Measurements from ENCODE around the gene WDR82. TPM values are rescaled to one million over a fixed set of nuclear protein-coding genes. Genes with fewer than 3 reads are reported as not detected.

WDR82 gene
- total and polyA plus RNA-seq, 5 donors from 2014 or later, result 85.9 to 116 (median 109) TPM

DNA sequence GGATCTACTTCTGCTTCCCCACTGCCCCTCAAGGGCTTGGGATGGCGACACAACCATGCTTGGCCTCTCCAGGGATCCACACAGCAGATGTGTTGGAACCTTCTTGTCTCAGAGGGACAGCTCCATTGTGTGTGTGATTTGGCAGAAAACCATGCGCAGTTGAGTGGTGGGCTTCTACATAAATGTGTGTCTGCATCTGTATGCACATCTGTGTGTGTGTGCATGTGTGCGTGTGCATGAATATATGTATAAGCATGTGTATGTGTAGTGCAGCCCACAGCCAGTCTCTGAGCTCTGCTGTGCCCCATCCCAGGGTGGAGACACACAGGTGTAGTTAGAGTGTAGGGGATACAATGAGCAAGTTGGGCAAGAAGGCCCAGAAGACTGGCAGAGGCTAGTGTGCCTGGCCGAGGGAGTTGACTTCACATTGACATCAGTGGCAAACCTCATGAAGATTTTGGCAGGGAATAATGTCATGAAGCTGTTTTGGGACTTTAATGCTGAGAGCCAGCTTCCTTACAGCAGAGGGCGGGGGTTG is 17.3 kb upstream of the WDR82 start:
- DNase-seq (no peak), ATAC-seq (ENCODE audit: low read depth in 2 of 2) (no peak)
- Mint-ChIP-seq H3K27me3 (no peaks in the 10 kb centered on the region), H3K27ac (no peak overlapping the region), H3K4me1 (peaks cover 0 to 29% (median 12%) of the 10 kb centered on the region in 4 donors), H3K9me3 (no peaks in the 10 kb centered on the region), H3K4me3 (no peak overlapping the region), H3K36me3 (peaks cover 16% of the 10 kb centered on the region)
- no peaks in the 10 kb centered on the region for H3K9me3 ChIP-seq (ENCODE audit: control insufficient read depth in 2 of 2, low read length in 2 of 2)
- H3K4me1 ChIP-seq (ENCODE audit: control insufficient read depth, insufficient read depth, low read length, poor library complexity, severe bottlenecking), result peaks cover 4% of the 10 kb centered on the region
- no peak overlapping the region for H3K4me3 ChIP-seq (ENCODE audit: low read depth, low read length)
- peaks cover 25% of the 10 kb centered on the region for H3K36me3 ChIP-seq (ENCODE audit: control insufficient read depth, insufficient read depth, low read length)
- no peaks in the 10 kb centered on the region for H3K27me3 ChIP-seq (ENCODE audit: control insufficient read depth, insufficient read depth, low read length)
- H3K27ac ChIP-seq (ENCODE audit: insufficient read depth, low read length, poor library complexity, severe bottlenecking), result no peak overlapping the region

DNA sequence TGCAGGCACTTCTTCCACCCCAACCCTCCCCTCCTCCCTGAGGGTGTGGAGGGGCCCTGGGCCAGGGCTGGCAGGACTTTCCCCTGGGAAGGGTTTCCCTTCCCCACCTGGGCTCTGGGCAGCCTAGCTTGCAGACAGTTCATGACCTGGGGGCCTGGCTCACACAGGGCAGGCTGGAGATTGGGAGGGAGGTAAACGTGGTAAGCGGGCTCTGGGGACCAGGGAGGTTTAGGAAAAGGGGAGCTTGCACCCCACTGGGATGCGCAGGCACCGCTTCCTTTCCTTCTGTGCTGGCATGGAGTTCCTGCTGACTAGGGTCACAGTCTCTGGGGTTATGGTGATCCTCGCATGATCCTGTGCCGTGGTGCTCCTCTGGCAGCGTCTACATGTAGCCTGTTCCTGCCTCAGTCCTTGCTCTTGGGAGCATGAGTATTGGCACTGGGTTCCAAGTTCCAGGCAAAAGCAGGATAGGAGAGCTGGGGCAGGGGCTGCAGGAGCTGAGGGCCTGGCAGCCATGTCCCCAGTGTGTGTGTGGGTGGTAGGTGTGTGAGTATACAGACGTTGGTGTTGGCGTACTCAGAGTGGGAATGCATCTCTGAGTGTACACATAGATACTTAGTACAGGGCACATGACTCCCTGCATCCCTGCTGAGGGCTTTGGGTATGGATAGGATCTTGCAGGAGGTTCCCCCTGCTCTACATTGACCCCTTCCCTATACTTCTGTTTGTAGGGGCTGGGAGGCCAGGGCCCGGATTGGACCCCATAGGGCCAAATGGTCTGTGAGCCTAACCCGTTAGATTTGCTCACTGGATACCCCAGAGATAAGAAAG is 16.1 kb upstream of the WDR82 start:
- Mint-ChIP-seq H3K27me3 (no peaks in the 10 kb centered on the region), H3K27ac (peak overlapping the region in 1 of 3 donors; percentile 20), H3K4me1 (peaks cover 0 to 34% (median 16%) of the 10 kb centered on the region in 4 donors), H3K9me3 (no peaks in the 10 kb centered on the region), H3K4me3 (no peak overlapping the region), H3K36me3 (peaks cover 16% of the 10 kb centered on the region)
- Histone ChIP-seq H3K4me1 (ENCODE audit: control insufficient read depth, insufficient read depth, low read length, poor library complexity, severe bottlenecking) (peaks cover 6% of the 10 kb centered on the region), H3K4me3 (ENCODE audit: low read depth, low read length) (no peak overlapping the region), H3K27me3 (ENCODE audit: control insufficient read depth, insufficient read depth, low read length) (no peaks in the 10 kb centered on the region), H3K9me3 (ENCODE audit: control insufficient read depth in 2 of 2, low read length in 2 of 2) (no peaks in the 10 kb centered on the region), H3K36me3 (ENCODE audit: control insufficient read depth, insufficient read depth, low read length) (peaks cover 28% of the 10 kb centered on the region), H3K27ac (ENCODE audit: insufficient read depth, low read length, poor library complexity, severe bottlenecking) (no peak overlapping the region)
- DNase-seq (no peak), ATAC-seq (ENCODE audit: low read depth in 2 of 2) (no peak)

DNA sequence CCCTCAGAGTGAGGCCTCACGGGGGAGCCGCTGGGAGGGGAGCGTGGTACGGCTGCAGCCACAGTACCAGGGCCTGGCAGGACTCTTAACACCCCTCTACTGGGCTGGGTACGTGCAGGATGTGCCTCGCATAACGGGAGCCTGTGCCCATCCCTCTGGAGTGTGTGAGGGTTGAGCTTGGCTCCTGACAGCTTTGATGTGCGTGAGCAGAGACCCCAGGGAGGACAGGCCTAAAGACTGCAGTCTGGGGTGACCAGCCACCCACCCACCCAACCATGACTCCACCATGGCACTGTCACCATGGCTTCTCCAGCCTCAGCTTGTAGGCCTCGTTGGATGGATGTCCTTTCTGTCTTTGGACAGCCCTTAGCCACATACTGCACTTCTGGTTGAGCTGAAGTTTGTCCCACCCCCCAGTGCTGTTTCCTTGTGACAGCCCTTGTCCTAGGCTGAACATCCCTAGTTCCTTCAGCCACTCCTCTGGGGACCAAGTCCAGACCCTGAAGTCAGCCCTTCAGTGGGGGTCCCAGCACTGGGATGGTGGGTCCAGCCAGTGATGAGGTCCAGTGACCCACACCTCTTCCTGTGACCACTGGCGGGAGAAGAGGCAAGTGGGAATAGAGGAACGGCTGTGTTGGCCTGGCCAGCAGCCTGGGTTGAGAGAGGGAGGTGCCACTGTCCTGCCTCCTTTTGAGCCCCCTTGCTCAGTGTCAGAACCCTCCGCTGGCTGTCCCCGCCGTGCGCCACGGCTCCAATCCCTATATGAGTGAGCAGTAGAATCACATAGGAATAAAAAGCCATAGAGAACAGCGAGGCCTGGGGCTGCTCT is 15.3 kb upstream of the WDR82 start:
- DNase-seq (no peak), ATAC-seq (ENCODE audit: low read depth in 2 of 2) (no peak)
- H3K36me3 ChIP-seq (ENCODE audit: control insufficient read depth, insufficient read depth, low read length), result peaks cover 28% of the 10 kb centered on the region
- H3K4me3 ChIP-seq (ENCODE audit: low read depth, low read length), result no peak overlapping the region
- H3K9me3 Mint-ChIP-seq, result no peaks in the 10 kb centered on the region
- no peaks in the 10 kb centered on the region for H3K27me3 Mint-ChIP-seq
- no peak overlapping the region for H3K27ac Mint-ChIP-seq
- H3K36me3 Mint-ChIP-seq, result peaks cover 16% of the 10 kb centered on the region
- no peaks in the 10 kb centered on the region for H3K27me3 ChIP-seq (ENCODE audit: control insufficient read depth, insufficient read depth, low read length)
- no peaks in the 10 kb centered on the region for H3K9me3 ChIP-seq (ENCODE audit: control insufficient read depth in 2 of 2, low read length in 2 of 2)
- H3K27ac ChIP-seq (ENCODE audit: insufficient read depth, low read length, poor library complexity, severe bottlenecking), result no peak overlapping the region
- H3K4me3 Mint-ChIP-seq, result no peak overlapping the region
- H3K4me1 ChIP-seq (ENCODE audit: control insufficient read depth, insufficient read depth, low read length, poor library complexity, severe bottlenecking), result peaks cover 14% of the 10 kb centered on the region
- peaks cover 4 to 37% (median 24%) of the 10 kb centered on the region in 4 donors for H3K4me1 Mint-ChIP-seq

DNA sequence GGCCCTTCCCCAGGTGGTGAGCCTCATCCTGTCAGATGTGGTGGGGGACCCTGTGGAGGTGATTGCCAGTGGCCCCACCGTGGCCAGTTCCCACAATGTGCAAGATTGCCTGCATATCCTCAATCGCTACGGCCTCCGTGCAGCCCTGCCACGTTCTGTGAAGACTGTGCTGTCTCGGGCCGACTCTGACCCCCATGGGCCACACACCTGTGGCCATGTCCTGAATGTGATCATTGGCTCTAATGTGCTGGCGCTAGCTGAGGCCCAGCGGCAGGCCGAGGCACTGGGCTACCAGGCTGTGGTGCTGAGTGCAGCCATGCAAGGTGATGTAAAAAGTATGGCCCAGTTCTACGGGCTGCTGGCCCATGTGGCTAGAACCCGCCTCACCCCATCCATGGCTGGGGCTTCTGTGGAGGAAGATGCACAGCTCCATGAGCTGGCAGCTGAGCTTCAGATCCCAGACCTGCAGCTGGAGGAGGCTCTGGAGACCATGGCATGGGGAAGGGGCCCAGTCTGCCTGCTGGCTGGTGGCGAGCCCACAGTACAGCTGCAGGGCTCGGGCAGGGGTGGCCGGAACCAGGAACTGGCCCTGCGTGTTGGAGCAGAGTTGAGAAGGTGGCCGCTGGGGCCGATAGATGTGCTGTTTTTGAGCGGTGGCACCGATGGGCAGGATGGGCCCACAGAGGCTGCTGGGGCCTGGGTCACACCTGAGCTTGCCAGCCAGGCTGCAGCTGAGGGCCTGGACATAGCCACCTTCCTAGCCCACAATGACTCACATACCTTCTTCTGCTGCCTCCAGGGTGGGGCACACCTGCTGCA is 14.0 kb upstream of the WDR82 start:
- peak overlapping the region in 1 of 4 donors; percentile 85 for H3K4me3 Mint-ChIP-seq
- DNase-seq, result no peak

DNA sequence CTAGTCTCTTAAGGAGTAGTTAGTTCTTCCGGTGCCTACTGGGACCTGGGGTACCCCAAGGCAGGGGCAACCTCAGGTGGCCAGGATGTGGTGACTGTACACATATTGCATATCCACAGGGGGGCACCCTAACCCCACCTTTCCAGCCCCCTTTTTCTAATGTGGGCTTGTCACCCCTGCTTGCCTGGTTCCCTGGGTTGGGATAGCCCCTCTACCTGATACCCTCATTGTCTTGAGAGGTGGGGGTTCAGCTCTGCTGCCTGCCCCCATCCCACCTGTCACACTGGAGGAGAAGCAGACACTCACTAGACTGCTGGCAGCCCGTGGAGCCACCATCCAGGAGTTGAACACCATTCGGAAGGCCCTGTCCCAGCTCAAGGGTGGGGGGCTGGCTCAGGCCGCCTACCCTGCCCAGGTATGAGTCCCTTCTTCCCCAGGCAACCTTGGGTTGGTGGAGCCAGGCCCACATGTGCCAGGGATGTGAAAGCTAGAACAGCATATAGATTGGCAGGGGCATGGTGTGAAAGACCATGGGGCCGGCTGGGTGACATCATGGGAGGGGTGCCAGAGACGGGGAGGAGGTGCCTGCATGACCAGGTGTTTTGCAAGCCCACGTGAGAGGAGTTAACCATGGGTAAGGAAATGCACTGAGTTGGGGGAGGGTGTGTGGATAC is 13.2 kb upstream of the WDR82 start:
- H3K9me3 Mint-ChIP-seq, result no peaks in the 10 kb centered on the region
- DNase-seq (peak in 2 of 3 donors; percentile 43 to 54), ATAC-seq (ENCODE audit: low read depth in 2 of 2) (no peak)
- H3K27me3 Mint-ChIP-seq, result no peaks in the 10 kb centered on the region
- H3K27ac ChIP-seq (ENCODE audit: insufficient read depth, low read length, poor library complexity, severe bottlenecking), result no peak overlapping the region
- peaks cover 26% of the 10 kb centered on the region for H3K4me1 ChIP-seq (ENCODE audit: control insufficient read depth, insufficient read depth, low read length, poor library complexity, severe bottlenecking)
- H3K4me1 Mint-ChIP-seq, result peaks cover 12 to 48% (median 30%) of the 10 kb centered on the region in 4 donors
- H3K9me3 ChIP-seq (ENCODE audit: control insufficient read depth in 2 of 2, low read length in 2 of 2), result no peaks in the 10 kb centered on the region
- no peaks in the 10 kb centered on the region for H3K27me3 ChIP-seq (ENCODE audit: control insufficient read depth, insufficient read depth, low read length)
- peak overlapping the region in 1 of 3 donors; percentile 24 for H3K27ac Mint-ChIP-seq
- no peak overlapping the region for H3K4me3 ChIP-seq (ENCODE audit: low read depth, low read length)
- peaks cover 28% of the 10 kb centered on the region for H3K36me3 ChIP-seq (ENCODE audit: control insufficient read depth, insufficient read depth, low read length)
- peak overlapping the region; percentile 41 to 82 (median 64) for H3K4me3 Mint-ChIP-seq
- peaks cover 14% of the 10 kb centered on the region for H3K36me3 Mint-ChIP-seq

More for the DNA sequence above, 14.0 kb upstream of the WDR82 start:
- no peaks in the 10 kb centered on the region for H3K27me3 ChIP-seq (ENCODE audit: control insufficient read depth, insufficient read depth, low read length)
- peaks cover 20% of the 10 kb centered on the region for H3K4me1 ChIP-seq (ENCODE audit: control insufficient read depth, insufficient read depth, low read length, poor library complexity, severe bottlenecking)
- Mint-ChIP-seq H3K9me3 (no peaks in the 10 kb centered on the region), H3K27ac (no peak overlapping the region), H3K27me3 (no peaks in the 10 kb centered on the region), H3K36me3 (peaks cover 16% of the 10 kb centered on the region), H3K4me1 (peaks cover 7 to 47% (median 29%) of the 10 kb centered on the region in 4 donors)
- H3K9me3 ChIP-seq (ENCODE audit: control insufficient read depth in 2 of 2, low read length in 2 of 2), result no peaks in the 10 kb centered on the region
- ATAC-seq (ENCODE audit: low read depth in 2 of 2), result no peak
- H3K36me3 ChIP-seq (ENCODE audit: control insufficient read depth, insufficient read depth, low read length), result peaks cover 28% of the 10 kb centered on the region
- H3K27ac ChIP-seq (ENCODE audit: insufficient read depth, low read length, poor library complexity, severe bottlenecking), result no peak overlapping the region
- no peak overlapping the region for H3K4me3 ChIP-seq (ENCODE audit: low read depth, low read length)

DNA sequence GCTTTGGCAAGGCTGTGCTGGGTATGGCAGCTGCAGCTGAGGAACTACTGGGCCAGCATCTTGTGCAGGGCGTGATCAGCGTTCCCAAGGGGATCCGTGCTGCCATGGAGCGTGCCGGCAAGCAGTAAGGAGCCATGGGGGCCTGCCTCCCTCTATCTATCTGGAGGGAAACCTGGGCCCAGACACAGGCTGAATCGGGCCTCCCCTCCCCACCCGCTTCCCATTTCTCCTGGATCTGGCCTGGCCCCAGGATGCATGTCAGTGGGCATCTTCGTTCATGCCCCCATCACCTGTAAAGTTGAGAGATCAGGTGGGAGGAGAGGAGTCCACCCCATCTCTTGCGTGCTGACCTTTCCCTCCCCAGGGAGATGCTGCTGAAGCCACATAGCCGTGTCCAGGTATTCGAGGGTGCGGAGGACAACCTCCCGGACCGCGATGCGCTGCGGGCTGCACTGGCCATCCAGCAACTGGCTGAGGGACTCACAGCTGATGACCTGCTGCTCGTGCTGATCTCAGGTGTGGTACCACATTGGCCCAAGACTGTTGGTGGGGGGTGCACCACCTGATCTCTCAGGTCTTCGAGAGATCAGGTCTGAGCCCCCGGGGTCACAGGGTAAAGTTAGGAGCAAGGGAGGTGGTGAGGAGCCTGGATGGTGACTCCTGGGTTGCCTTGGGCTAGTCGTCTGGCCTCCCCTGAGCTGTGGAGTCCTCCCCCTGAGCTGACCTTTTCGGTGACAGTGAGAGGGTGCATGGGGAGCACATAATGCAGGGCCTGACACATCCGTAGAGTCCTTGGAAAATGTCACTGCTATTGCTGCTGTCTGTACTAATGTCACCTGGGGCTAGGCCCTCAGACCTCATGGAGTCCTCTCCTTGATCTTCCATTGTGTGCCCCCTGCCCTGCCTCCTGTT is 12.4 kb upstream of the WDR82 start:
- Histone ChIP-seq H3K9me3 (ENCODE audit: control insufficient read depth in 2 of 2, low read length in 2 of 2) (no peaks in the 10 kb centered on the region), H3K4me3 (ENCODE audit: low read depth, low read length) (no peak overlapping the region), H3K4me1 (ENCODE audit: control insufficient read depth, insufficient read depth, low read length, poor library complexity, severe bottlenecking) (peaks cover 26% of the 10 kb centered on the region), H3K36me3 (ENCODE audit: control insufficient read depth, insufficient read depth, low read length) (peaks cover 28% of the 10 kb centered on the region), H3K27me3 (ENCODE audit: control insufficient read depth, insufficient read depth, low read length) (no peaks in the 10 kb centered on the region), H3K27ac (ENCODE audit: insufficient read depth, low read length, poor library complexity, severe bottlenecking) (no peak overlapping the region)
- H3K27ac Mint-ChIP-seq, result peak overlapping the region in 1 of 3 donors; percentile 24
- no peaks in the 10 kb centered on the region for H3K9me3 Mint-ChIP-seq
- peaks cover 10% of the 10 kb centered on the region for H3K36me3 Mint-ChIP-seq
- DNase-seq (no peak), ATAC-seq (ENCODE audit: low read depth in 2 of 2) (no peak)
- H3K4me3 Mint-ChIP-seq, result peak overlapping the region in 3 of 4 donors; percentile 41 to 82 (median 68)
- peaks cover 12 to 45% (median 30%) of the 10 kb centered on the region in 4 donors for H3K4me1 Mint-ChIP-seq
- no peaks in the 10 kb centered on the region for H3K27me3 Mint-ChIP-seq
